ENCODE results near the gene RHOA. TPM values are rescaled to one million over a fixed set of nuclear protein-coding genes. Genes with fewer than 3 reads are reported as not detected.
A peak's percentile ranks its signal among the peaks of the same experiment; 100 is the strongest.

Gene RHOA
- total and polyA plus RNA-seq, 2 of the 8 experiments (the other 6 are each of a cell fraction or from before 2014, with no cell fraction given) = 176 to 397 TPM

DNA sequence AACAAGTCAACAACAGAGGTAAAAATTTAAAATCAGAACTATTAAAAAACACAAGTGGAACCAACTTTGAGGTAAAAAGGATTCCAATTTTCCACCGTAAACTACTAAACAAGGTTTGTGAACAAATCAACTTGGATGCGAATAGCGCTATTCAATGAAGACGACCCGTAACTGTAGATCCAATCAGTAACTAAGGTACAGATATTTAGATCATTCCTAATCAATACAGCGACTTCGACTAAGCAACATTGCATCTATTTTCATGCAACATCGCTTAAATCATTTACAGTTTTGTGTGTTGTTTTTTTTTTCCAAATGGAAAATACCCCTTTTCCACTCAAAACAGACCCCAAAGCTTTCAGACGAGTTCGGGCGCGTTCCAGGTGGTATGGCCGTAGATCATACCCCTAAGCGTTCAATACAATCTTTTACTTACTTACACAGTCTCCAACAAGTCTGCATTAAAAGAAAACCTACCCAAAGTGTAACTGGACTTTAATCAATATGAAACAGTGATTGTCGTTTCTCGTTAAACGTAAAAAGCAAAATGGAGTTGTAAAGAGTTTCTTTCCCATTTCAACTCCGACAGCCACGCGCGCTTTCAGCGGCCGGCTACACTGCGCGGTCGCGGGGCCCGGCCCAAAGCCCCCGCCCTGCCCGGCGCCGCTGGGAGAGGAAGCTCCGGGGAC, 786 bp downstream of the RHOA start:
- Histone ChIP-seq H2BK20ac (ENCODE audit: low read length) (no peak overlapping the region), H2BK120ac (replicated peaks; ENCODE audit: low read depth, low read length) (no peak overlapping the region), H2BK15ac (ENCODE audit: low read length) (no peak overlapping the region), H3K23ac (ENCODE audit: insufficient read length) (no peak overlapping the region), H3K27ac (ENCODE audit: low read depth, low read length) (peak overlapping the region; percentile 86; the same call in 1 of the 2 replicates), H3K56ac (replicated peaks; ENCODE audit: insufficient read length, low read depth, low read length) (peak overlapping the region; percentile 28), H4K8ac (ENCODE audit: extremely low read depth, insufficient read depth, low read length) (peak overlapping the region; percentile 97), H2AFZ (ENCODE audit: low read length) (no peak overlapping the region), H3K9me3 (ENCODE audit: insufficient read depth in 2 of 2, low read depth in 1 of 2, low read length in 1 of 2) (no peaks in the 10 kb centered on the region), H2AK5ac (ENCODE audit: low read depth, low read length) (no peak overlapping the region), H2BK5ac (ENCODE audit: low read depth, low read length) (no peak overlapping the region), H3K4me1 (replicated peaks in 1 of 4; ENCODE audit: control insufficient read depth in 3 of 4, insufficient read depth in 4 of 4, low read length in 3 of 4) (peaks cover 0 to 11% (median 8%) of the 10 kb centered on the region in 4 experiments; a peak in 5 of 7 replicates), H4K91ac (replicated peaks; ENCODE audit: insufficient read length, low read length) (no peak overlapping the region), H3K36me3 (ENCODE audit: control insufficient read depth in 2 of 4, insufficient read depth in 4 of 4, low read length in 3 of 4) (no peaks in the 10 kb centered on the region; a peak in 1 of 8 replicates), H3K14ac (ENCODE audit: insufficient read length) (no peak overlapping the region), H3K4me3 (ENCODE audit: extremely low read depth in 1 of 4, insufficient read depth in 2 of 4, low read depth in 3 of 4, low read length in 4 of 4) (peak overlapping the region; percentile 76 to 99 (median 90)), H3K27me3 (replicated peaks in 1 of 4; ENCODE audit: control insufficient read depth in 3 of 4, extremely low read depth in 1 of 4, insufficient read depth in 3 of 4, low read length in 3 of 4) (no peaks in the 10 kb centered on the region), H3K79me2 (ENCODE audit: control insufficient read depth in 1 of 2, insufficient read depth in 2 of 2, low read length in 2 of 2) (peaks cover 36 to 54% of the 10 kb centered on the region in 2 experiments), H4K5ac (ENCODE audit: insufficient read length, low read depth, low read length) (no peak overlapping the region), H3K4me2 (ENCODE audit: insufficient read depth in 1 of 2, low read depth in 2 of 2, low read length in 2 of 2) (peak overlapping the region; percentile 80 to 93), H3K4ac (replicated peaks; ENCODE audit: insufficient read length, low read depth, low read length) (no peak overlapping the region), H4K20me1 (replicated peaks in 1 of 2; ENCODE audit: control insufficient read depth in 1 of 2, insufficient read depth in 2 of 2, low read length in 2 of 2) (peaks cover 18 to 21% of the 10 kb centered on the region in 2 experiments), H3K23me2 (ENCODE audit: low read depth, low read length) (peaks cover 16% of the 10 kb centered on the region), H3K9ac (replicated peaks in 1 of 4; ENCODE audit: extremely low read depth in 1 of 4, low read depth in 3 of 4, low read length in 3 of 4) (peak overlapping the region; percentile 81 to 92 (median 92)), H2BK12ac (ENCODE audit: low read depth, low read length) (no peak overlapping the region), H3K79me1 (ENCODE audit: low read depth, low read length) (peaks cover 15% of the 10 kb centered on the region), H3K18ac (ENCODE audit: extremely low read depth, low read length) (0 out of 2 replicates have a peak overlapping the region, but pooled peaks have one; percentile 19)
- WGBS, 2 experiments (ENCODE audit: extremely low coverage in 1 of 2, insufficient coverage in 1 of 2, insufficient read length in 1 of 2, insufficient replicate concordance in 2 of 2, low coverage in 1 of 2, low lambda C conversion rate in 2 of 2, missing lambda C conversion rate in 1 of 2) = 3% methylated on average over 33 of the region's 33 CpGs; no CpG with 5 or more reads in 1 of the 2 experiments
- ChIA-PET POLR2A (ENCODE audit: partially characterized antibody) (interaction anchor here (0.6 to 4.2 kb wide), 18 partner anchors 8 to 389 kb away, joined by 3 to 57 read pairs (median 10); partner anchors contain the start of genes AMT, DAG1, GPX1 and NDUFAF3), CTCF (ENCODE audit: partially characterized antibody) (no interaction called here)
- FAIRE-seq (no peak), DNase-seq (ENCODE audit: low read depth in 1 of 2, low spot score in 2 of 2) (no peak)
- TF ChIP-seq SP2 (IDR thresholded peaks at IDR 0.05; ENCODE audit: low read length) (no peak), TAF1 (IDR thresholded peaks at IDR 0.05; ENCODE audit: low read depth, low read length) (no peak), HDAC2 (IDR thresholded peaks at IDR 0.05; ENCODE audit: borderline replicate concordance in 1 of 2, low read depth in 2 of 2, low read length in 2 of 2) (0 out of 4 replicates have a peak, but pooled peaks of 1 of the 2 experiments have one; percentile 11)
